ENCODE measurements around the gene SGMS1.
"Not testable (repeated sequence)": the region's sequence is repeated elsewhere in the genome, so short reads cannot be mapped to it uniquely, and the experiment has no call there.

- not testable (repeated sequence) for TF ChIP-seq CTCF (IDR thresholded peaks at IDR 0.05); POLR2A (IDR thresholded peaks at IDR 0.05; ENCODE audit: low read depth); EP300 (IDR thresholded peaks at IDR 0.05); POLR2AphosphoS5 (IDR thresholded peaks at IDR 0.05)
Observed at GRCh38 chr10:50549186-50549585, 74.6 kb downstream of the SGMS1 start.
